ENCODE results near the gene CDS2.

The CDS2 gene

GRCh38 chr20:5221061-5221430 lies 94.2 kb downstream of the CDS2 start:
- TF ChIP-seq ZFP30 (CRISPR knock-in tag; IDR thresholded peaks at IDR 0.05) (no peak), ZNF565 (CRISPR knock-in tag; conservative IDR thresholded peaks at IDR 0.05; ENCODE audit: low read depth) (no peak), ZC3H10 (CRISPR knock-in tag; IDR thresholded peaks at IDR 0.05) (no peak), CSDC2 (CRISPR knock-in tag; IDR thresholded peaks at IDR 0.05) (no peak), POU6F1 (CRISPR knock-in tag; IDR thresholded peaks at IDR 0.05; ENCODE audit: borderline replicate concordance, low read depth) (no peak), TOX (CRISPR knock-in tag; IDR thresholded peaks at IDR 0.05; ENCODE audit: borderline replicate concordance) (no peak)
- ATAC-seq, result no peak

GRCh38 chr20:5222919-5223634 lies 96.3 kb downstream of the CDS2 start:
- ATAC-seq, result peak; percentile 93
- TF ChIP-seq ARNTL (CRISPR knock-in tag; IDR thresholded peaks at IDR 0.05; ENCODE audit: borderline replicate concordance, low read depth), result no peak
- no peak for TF ChIP-seq TSHZ2 (CRISPR knock-in tag; IDR thresholded peaks at IDR 0.05)
- no peak for TF ChIP-seq ZNF70 (CRISPR knock-in tag; IDR thresholded peaks at IDR 0.05)
- no peak for TF ChIP-seq CREB5 (CRISPR knock-in tag; IDR thresholded peaks at IDR 0.05; ENCODE audit: low read depth)
- TF ChIP-seq OSR1 (CRISPR knock-in tag; IDR thresholded peaks at IDR 0.05), result no peak
- TF ChIP-seq SNAI2 (CRISPR knock-in tag; IDR thresholded peaks at IDR 0.05), result no peak
- TF ChIP-seq PATZ1 (CRISPR knock-in tag; IDR thresholded peaks at IDR 0.05; ENCODE audit: borderline replicate concordance), result no peak
- no peak for TF ChIP-seq ISL1 (CRISPR knock-in tag; IDR thresholded peaks at IDR 0.05)
- TF ChIP-seq GLIS3 (CRISPR knock-in tag; IDR thresholded peaks at IDR 0.05), result no peak
- TF ChIP-seq BACH2 (CRISPR knock-in tag; IDR thresholded peaks at IDR 0.05; ENCODE audit: borderline replicate concordance), result no peak
- TF ChIP-seq POU6F1 (CRISPR knock-in tag; IDR thresholded peaks at IDR 0.05; ENCODE audit: borderline replicate concordance, low read depth), result no peak
- no peak for TF ChIP-seq ZFP30 (CRISPR knock-in tag; IDR thresholded peaks at IDR 0.05)
- no peak for TF ChIP-seq RARB (CRISPR knock-in tag; IDR thresholded peaks at IDR 0.05)
- TF ChIP-seq ZNF8 (CRISPR knock-in tag; IDR thresholded peaks at IDR 0.05), result no peak

GRCh38 chr20:5230544-5230943 lies 103.7 kb downstream of the CDS2 start:
- TF ChIP-seq POU6F1 (CRISPR knock-in tag; IDR thresholded peaks at IDR 0.05; ENCODE audit: borderline replicate concordance, low read depth), result no peak
- TF ChIP-seq ISL1 (CRISPR knock-in tag; IDR thresholded peaks at IDR 0.05), result no peak
- TF ChIP-seq GLIS3 (CRISPR knock-in tag; IDR thresholded peaks at IDR 0.05), result no peak
- no peak for TF ChIP-seq TSHZ2 (CRISPR knock-in tag; IDR thresholded peaks at IDR 0.05)
- no peak for TF ChIP-seq OSR1 (CRISPR knock-in tag; IDR thresholded peaks at IDR 0.05)
- no peak for TF ChIP-seq SNAI2 (CRISPR knock-in tag; IDR thresholded peaks at IDR 0.05)
- TF ChIP-seq ZNF70 (CRISPR knock-in tag; IDR thresholded peaks at IDR 0.05), result no peak
- no peak for TF ChIP-seq RARB (CRISPR knock-in tag; IDR thresholded peaks at IDR 0.05)
- no peak for TF ChIP-seq CREB5 (CRISPR knock-in tag; IDR thresholded peaks at IDR 0.05; ENCODE audit: low read depth)
- TF ChIP-seq PPARA (CRISPR knock-in tag; IDR thresholded peaks at IDR 0.05; ENCODE audit: borderline replicate concordance), result no peak
- ATAC-seq, result no peak

All from SK-N-SH treated with all-trans-retinoic acid at 6 μM for 48 hours (cell line).